Thyroid gland (tissue), 4 donors: ENCODE measurements around the gene SERBP1.

ENCODE experiments used
- POLR2A ChIP-seq, 2 donors: fragments of 450-650 bp; IDR thresholded peaks; one replicate each; pipeline ENCODE4 v1.6.1; 2017; ENCODE audit warnings: antibody characterized with exemption in 2 of 2, mild to moderate bottlenecking in 2 of 2, moderate library complexity in 1 of 2
- TF ChIP-seq, protein P1 (sequence below), 6 experiments: fragments of 200-600 bp in 3 of 6; fragments of 450-650 bp in 3 of 6; sonication (generic) in 3 of 6; IDR thresholded peaks; one replicate each; pipeline ENCODE4 v1.5.1; 2016 to 2019; ENCODE audit warnings: antibody characterized with exemption in 6 of 6, mild to moderate bottlenecking in 2 of 6, inconsistent platforms in 1 of 6, moderate library complexity in 1 of 6

DNA sequence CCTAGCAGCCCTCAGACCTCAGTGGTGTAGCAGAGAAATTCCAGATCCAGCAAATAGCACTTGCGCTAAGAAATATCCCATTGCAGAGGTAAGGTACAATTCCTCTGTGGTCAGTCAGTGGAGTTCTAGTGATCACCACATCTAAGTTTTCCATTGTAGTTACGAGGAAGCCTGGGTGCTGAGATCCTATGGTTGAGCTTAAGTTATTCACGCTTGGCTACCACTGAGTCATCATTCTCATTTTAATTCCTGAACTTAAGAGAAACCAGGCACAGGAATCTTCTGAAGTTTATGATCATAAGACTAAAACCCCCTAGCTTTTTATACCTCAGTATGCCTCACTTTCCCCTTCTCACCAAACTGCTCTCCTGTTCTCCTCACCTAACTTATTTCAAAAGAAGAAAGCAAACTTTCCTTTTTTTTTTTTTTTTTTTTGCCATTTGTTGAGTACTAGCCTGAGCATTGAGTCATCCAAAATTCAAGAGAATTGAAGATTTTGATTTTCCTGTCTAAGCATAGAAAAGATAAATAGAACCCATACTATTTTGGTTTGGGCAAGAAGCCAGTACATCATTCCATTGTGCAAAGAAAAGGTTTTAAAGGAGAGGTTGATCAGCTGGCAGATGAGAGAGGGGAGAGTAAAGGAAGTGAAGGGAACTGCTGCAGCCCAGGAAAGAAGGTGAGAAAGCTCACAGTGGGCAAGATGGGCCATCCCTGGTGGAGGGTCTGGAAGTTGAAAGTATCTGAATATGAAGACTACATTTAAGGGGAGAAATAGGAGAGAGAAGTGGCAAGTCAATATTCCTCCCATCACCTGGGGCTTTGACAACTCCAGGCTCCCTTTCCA, 39.9 kb downstream of the SERBP1 start:
- TF ChIP-seq, protein P1, sequence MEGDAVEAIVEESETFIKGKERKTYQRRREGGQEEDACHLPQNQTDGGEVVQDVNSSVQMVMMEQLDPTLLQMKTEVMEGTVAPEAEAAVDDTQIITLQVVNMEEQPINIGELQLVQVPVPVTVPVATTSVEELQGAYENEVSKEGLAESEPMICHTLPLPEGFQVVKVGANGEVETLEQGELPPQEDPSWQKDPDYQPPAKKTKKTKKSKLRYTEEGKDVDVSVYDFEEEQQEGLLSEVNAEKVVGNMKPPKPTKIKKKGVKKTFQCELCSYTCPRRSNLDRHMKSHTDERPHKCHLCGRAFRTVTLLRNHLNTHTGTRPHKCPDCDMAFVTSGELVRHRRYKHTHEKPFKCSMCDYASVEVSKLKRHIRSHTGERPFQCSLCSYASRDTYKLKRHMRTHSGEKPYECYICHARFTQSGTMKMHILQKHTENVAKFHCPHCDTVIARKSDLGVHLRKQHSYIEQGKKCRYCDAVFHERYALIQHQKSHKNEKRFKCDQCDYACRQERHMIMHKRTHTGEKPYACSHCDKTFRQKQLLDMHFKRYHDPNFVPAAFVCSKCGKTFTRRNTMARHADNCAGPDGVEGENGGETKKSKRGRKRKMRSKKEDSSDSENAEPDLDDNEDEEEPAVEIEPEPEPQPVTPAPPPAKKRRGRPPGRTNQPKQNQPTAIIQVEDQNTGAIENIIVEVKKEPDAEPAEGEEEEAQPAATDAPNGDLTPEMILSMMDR (IDR thresholded peaks at IDR 0.05) = no peak
- TF ChIP-seq POLR2A (IDR thresholded peaks at IDR 0.05) = no peak
